HG03060 (cell line): ENCODE data around the gene AKT1S1.
A peak's percentile ranks its signal among the peaks of the same experiment; 100 is the strongest.

Experiments
- ATAC-seq: cut with Tn5 transposase; IDR thresholded peaks from one replicate; pipeline ENCODE4 v1.9.1; 2021; ENCODE audit warnings: low read depth, moderate number of reproducible peaks; ENCODE audit not compliant: unreplicated experiment

Gene AKT1S1

DNA sequence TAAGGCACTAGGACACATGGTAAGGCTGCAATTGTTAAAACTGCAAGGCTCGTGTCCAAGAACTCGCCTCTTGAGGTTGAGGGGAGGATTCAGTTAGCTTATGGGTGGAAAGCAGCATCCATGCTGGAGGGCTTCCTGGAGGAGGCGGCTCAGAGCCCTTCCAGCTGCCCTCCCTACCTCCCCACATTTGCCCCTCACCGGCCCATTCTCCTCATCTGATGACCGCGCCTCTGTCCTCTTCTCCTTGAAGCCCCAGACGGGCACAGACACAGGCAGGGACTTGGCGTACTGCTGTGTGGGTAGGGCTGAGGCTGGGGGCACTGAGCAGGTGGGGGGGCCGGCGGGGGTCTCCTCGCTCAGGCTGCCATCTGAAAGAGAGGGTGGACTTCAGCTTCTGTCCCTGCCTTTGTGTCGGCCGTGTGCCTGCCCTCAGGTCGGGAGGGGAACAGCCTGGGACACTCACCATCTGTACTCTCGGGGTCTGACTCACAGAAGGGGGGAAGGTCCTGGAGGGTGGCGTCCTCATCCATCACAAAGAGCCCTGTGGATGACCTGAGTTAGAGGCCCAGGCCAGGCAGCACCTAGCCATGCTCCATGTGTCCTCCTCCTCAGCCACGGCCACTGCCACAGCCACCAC lies 5.7 kb downstream of the AKT1S1 start:
- ATAC-seq = no peak

DNA sequence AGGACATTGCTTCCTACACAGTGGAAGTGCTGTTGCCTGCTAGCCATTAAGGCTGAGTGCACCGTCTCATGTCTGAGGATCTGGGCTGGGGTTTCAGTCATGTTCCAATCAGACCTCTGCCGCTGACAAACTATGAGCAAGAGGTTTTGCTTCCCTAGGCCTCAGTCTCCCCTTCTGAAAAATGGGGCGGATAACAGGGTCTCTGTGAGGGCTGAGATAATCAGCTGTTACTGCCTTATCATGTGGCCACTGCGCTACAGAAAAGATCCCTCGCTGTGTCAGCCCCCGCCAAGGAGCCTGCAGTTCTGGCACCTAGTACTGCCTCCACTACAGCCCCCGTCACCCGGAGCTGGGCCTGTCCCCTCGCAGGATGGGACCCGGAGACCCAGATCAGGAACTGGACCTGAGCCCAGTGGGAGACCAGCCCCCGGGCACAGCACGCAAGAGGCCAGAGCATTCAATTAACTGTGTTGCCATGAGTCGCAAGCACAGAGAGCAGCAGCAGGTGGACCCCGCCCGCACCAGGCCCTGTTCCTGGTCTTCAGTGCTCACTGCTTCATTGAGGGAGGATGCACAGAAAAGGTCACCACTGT lies 6.8 kb downstream of the AKT1S1 start:
- ATAC-seq = no peak

DNA sequence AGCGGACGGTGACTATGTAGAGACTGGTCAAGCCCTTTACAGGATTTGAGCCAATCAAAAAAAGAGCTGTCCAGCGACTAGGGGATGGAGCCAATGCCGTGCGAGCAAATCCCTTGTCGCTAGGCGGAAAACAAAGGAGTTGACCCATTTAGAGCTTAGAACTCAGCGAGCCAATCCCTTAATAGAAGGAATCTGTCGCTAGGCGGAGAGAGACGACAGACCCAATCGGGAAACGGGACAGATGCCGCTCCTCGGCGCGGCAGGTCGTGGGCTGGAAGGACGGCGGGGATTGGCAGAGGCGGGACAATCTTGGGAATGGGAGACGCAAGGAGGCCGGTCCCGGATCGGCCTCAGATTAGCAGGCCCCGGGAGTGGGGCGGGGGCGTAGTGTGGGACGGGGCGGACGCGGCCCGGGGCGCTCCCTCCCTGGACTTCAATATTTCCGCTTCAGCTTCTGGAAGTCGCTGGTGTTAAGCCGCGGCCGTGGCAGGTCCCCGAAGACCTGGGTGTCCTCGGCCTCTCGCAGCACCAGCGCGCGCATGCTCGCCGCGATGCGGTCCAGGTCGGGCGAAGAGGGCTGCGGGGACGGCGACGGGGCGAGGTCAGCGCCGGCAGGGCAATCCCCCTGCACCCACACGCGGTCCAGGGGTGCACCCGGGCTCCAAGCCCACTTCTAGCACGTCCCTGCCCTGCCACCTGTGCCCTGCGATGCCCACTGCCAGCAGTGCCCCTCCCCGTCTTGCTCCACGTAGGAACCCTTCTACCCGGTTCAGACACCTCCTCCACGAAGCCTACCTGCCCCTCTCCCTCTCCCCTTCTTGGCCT lies 7.5 kb downstream of the AKT1S1 start:
- peak; percentile 78 for ATAC-seq

DNA sequence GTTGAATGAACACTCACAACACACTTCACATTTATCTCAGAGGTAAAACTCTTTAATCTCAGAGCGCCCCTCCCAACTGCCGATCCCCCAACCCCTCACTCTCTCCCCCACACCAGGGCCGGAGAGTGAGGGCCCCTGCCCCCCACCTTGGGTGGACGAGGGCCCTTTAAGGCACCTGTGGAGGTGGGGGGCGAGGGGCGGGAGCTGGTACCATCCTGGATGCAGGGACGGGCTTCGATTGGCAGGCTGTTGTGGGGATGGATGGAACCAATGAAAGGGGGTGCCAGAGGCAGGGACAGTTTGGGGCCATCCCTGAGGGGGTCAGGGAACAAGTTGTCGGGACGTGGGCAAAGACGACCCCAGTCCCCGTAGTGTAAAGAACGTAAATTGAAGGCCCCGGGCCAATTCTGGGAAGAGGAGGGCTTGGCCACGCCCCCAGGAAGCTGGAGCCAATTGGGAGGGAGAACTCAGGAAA lies 8.1 kb downstream of the AKT1S1 start:
- peak; percentile 5 for ATAC-seq

DNA sequence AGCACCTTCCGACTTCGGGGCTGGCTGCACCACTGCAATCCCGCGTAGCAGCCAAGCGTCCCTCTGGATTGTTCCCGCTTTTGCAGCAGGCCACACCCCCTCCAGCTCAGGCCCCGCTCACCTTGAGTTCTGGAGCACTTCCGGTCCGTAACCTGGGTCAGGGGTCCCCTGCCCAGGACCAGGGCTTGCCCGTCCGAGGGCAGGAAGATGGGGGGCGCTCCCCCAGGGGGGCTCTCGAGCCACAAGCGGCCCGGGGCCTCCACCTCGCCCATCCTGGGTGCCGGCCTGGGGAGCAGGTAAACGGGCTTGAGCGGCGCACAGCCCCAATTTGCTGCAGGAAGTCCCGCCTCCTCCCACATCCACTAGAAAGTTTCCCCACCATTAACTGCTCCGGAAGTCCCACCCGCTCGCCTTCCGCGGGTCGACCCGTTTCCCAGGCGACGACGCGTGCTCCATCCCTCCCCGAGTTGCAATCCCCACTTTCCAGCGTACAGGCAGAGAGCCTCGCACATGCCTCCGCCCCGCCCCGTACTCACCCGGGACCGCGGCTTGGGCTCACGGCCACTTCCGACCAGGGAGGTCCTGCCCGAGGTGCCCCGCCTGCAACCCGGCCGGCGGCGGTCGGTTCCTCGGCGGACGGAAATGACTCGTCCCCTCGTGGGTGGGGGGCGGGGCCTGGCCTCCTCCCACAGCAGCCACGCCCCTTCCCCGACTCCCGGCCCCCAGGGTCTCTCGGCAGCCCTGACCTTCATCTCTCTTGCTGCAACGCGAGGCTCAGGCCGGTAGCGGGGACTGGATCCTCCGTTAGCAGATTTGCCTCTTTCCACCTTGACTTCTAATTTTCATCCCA lies 10.0 kb downstream of the AKT1S1 start, which contains the start of gene PNKP:
TSS of gene PNKP (minus strand) at position 644 of the 850 bp plus-strand sequence. CDS start at position 272, 372 bp downstream.
- ATAC-seq = no peak

- no peak for ATAC-seq
Observed at GRCh38 chr19:49864890-49865289, 12.3 kb downstream of the AKT1S1 start.

DNA sequence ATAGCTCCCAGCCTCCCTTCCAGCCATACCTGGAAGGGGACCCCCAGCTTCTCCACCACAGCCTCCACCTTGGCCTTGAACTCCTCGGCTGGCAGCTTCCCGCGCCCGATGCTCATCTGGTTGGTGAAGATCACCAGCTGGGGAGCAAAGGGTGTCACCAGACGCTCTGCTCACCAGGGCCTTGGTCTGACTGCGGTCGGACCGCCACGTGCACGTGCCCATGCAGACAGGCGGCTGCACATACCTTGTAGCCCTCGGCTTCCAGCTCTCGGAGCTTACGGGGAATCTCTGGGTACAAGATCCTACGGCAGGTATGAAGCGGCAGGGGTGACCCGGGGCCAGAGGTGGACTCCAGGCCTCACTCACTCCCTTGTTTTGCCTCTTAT lies 13.2 kb downstream of the AKT1S1 start:
- ATAC-seq = no peak

- no peak for ATAC-seq
Observed at GRCh38 chr19:49863254-49863934, 13.8 kb downstream of the AKT1S1 start.

DNA sequence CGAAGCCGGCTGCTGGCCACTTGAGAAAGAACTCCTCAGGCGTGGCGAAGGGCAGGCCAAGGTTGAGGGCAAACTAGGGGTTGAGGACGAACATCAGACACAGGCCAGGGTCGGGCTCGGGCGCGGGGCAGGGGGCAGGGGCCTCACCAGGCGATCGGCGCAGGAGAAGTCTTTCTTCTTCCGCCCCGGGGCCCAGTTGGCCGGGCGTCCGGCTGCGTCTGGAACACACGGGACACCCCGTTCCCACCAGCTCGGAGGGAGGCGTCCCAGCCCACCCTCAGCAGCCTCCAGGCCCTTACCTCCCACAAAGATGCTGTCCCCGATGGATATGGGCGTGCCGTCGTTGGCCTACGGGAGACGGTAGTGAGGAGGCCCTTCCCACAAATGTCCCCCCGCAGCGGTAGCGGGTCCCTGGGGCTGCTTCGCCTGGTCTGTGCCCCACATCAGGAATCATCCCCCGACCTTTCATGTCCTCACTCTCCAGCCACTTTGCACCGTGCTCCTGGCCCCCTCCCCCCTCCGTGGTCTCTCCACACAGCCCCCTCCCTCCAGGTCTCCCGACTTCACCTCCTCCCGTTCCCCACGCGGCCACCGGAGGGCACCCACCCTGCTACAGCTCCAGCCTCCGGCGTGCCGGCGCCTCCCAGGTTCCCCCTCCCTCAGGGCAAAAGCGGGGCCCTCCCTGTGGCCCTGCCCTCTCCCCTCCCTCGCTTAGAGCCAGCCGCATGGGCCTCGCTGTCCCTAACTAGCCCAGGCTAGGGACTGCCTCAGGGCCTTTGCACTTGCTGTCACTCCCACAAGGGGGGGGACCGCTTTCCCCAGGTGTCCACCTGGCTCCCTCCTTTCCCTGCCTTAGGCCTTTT lies 14.5 kb downstream of the AKT1S1 start:
- no peak for ATAC-seq

DNA sequence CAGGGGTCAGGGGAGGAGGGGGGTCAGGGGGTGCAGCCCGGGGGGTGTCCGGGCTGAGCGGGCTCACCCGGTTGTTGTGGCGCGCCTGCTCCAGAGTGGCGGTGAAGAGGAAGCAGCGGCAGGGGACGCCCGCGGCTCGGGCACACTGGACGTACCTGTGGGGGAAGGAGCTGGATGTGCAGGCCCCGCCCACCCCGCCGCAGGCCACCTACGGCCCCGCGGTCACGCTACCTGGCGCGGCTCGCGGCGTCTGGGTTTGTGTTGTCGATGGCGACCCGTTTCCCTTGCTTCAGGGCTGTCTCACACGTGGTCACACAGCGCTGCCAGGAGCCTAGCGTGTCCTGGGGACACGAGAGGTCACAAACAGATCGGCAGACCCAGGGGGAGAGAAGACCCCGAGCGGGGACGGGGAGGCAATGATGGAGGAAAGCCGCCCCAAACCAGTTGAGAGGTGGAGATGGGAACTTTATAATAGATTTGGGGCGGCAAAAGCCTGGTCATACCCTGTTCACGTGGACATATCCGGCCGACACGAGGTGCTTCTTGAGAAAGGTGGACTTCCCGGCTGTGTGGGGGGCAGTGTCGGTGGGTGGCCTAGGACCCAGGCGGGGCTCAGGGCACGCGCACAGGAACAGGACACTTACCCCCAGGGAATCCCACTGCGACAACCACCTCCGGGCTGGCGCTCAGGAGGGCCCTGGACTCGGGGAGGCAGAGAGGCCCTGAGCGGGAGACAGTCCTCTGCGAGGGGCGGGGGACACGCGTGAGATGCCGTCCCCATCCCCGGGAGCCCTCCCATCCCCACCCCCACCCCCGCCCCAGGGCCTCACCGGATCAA lies 15.4 kb downstream of the AKT1S1 start:
- ATAC-seq = no peak

- no peak for ATAC-seq
Observed at GRCh38 chr19:49861107-49861506, 16.0 kb downstream of the AKT1S1 start.

DNA sequence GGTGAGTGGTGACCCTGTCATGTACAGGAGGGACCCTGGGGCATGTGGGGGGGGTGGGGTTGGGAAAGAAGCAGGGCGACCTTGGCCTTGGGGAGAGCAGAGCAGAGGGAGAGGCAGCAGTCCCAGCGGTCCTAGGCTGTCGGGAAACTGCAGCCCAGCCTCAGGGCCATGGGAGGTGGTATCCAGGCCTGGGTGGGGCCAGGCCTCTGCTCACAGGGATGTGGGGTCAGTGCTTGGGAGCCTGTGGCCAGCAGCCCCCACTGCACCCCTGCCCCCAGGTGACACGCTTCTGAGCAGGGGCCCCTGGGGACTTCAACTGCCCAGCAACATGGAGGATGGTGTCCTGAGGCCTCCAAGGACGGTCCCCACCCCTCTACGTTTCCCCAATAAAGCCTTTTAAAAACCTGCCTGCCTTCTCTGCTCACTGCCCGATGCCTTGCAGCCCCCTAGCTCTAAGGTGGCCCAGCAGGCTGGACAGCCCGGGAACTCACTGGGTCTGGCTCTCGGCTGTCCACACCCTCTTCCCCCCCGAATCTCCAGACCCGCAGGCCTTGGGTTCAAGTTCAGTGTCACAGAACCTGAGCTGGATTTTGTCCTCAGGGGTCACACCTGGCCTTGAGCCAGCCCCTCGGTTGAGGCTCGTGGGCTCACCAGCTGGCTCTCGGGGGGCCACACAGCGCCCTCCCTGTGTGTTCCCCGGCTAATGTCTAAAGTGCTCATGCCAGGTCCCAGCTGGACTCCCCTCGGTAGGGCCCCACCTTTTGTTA lies 16.6 kb downstream of the AKT1S1 start:
- ATAC-seq = no peak

GRCh38 chr19:49859682-49860335 lies 17.3 kb downstream of the AKT1S1 start:
- no peak for ATAC-seq

DNA sequence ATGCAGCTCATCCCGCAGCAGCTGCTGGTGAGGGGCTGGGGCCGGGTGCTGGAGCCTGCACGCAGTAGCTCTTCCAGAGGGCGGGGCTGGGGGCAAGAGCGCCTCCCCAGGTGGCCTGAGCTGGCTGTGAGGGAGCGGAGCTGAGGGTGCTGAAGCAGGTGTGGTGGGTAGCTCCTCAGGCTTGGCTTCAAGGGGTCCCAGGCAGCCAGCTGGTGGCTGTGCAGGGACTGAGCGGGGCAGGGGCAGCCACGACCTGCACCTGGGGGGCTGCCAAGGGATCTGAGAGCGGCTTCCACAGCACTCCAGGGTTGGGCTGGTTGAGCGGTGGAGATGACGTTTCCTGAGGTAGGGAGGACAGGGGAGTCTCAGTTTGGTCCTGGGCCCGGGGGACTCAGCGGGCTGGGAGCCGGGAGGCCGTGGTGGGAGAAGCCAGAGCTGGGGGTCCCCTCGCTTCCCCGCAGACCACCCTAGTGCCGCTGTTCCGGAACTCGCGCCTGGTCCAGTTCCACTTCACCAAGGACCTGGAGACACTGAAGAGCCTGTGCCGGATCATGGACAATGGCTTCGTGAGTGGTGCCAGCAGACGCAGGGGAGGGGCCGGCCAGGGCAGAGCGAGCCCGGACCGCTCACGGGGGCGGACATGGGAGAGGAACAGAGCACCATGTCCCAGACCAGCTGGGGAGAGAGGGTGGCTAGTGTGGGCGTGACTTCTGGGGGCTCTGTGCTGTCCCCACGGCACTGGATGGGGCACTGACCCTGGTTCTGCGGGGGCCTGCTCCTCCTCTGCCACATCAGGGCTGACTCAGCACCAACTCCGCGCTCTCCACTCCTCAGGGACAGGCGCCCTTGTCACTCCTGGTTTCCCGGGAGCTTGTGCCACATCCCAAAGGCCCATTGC lies 18.8 kb downstream of the AKT1S1 start:
- ATAC-seq = no peak

DNA sequence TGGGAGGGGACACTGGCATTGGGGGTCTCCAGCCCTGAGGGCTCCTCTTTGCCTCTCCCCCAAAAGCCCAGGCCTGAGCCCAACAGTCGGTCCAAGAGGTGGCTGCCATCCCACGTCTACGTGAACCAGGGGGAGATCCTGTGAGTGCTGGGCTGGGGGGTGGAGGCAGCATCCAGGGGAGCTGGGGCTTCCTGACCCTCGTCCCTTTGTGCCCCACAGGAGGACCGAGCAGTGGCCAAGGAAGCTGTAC lies 19.4 kb downstream of the AKT1S1 start:
- no peak for ATAC-seq
